SK-N-MC (cell line): ENCODE results near the gene PLAGL1.
"Not testable (repeated sequence)": the region's sequence is repeated elsewhere in the genome, so short reads cannot be mapped to it uniquely, and the experiment has no call there.

Experiments
- EZH2 ChIP-seq: fragments of 200-600 bp; sonication (generic); IDR thresholded peaks from one replicate; pipeline ENCODE4 v1.6.1; 2017; ENCODE audit warnings: antibody characterized with exemption
- POLR2AphosphoS5 ChIP-seq: IDR thresholded peaks from 2 replicates; pipeline ENCODE4 v1.6.1; 2012; ENCODE audit warnings: mild to moderate bottlenecking, low read depth, low read length, borderline replicate concordance

DNA sequence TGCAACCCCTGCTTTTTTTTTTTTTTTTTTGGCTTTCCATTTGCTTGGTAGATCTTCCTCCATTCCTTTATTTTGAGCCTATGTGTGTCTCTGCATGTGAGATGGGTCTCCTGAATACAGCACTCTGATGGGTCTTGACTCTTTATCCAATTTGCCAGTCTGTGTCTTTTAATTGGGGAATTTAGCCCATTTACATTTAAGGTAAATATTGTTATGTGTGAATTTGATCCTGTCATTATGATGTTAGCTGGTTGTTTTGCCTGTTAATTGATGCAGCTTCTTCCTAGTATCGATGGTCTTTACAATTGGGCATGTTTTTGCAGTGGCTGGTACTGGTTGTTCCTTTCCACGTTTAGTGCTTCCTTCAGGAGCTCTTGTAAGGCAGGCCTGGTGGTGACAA, 36.9 kb upstream of the PLAGL1 start:
- not testable (repeated sequence) for TF ChIP-seq EZH2, POLR2AphosphoS5
